Endothelial cell (in vitro differentiated cells): ENCODE results near the gene CTSA. TPM values are rescaled to one million over a fixed set of nuclear protein-coding genes. Genes with fewer than 3 reads are reported as not detected.

Experiments
- DNase-seq: peaks from one replicate; pipeline ENCODE4 v3.0.0; 2021; ENCODE audit warnings: low spot score
- H3K27ac Mint-ChIP-seq: one replicate; pipeline ENCODE4 v1.8.0; 2021; ENCODE audit warnings: mixed read lengths, inconsistent platforms; ENCODE audit not compliant: unreplicated experiment
- H3K27me3 Mint-ChIP-seq: one replicate; pipeline ENCODE4 v1.8.0; 2021; ENCODE audit warnings: mild to moderate bottlenecking, moderate library complexity, mixed read lengths, inconsistent platforms; ENCODE audit not compliant: unreplicated experiment
- H3K36me3 Mint-ChIP-seq: one replicate; pipeline ENCODE4 v1.8.0; 2021; ENCODE audit warnings: mild to moderate bottlenecking, low read depth, mixed read lengths, inconsistent platforms; ENCODE audit not compliant: unreplicated experiment
- H3K4me1 Mint-ChIP-seq: one replicate; pipeline ENCODE4 v1.8.0; 2021; ENCODE audit warnings: mild to moderate bottlenecking, mixed read lengths, inconsistent platforms; ENCODE audit not compliant: unreplicated experiment
- H3K4me3 Mint-ChIP-seq: one replicate; pipeline ENCODE4 v1.8.0; 2021; ENCODE audit warnings: mild to moderate bottlenecking, mixed read lengths, inconsistent platforms; ENCODE audit not compliant: unreplicated experiment
- H3K9me3 Mint-ChIP-seq: one replicate; pipeline ENCODE4 v1.8.0; 2021; ENCODE audit warnings: mixed read lengths, inconsistent platforms; ENCODE audit not compliant: unreplicated experiment
- total RNA-seq: library from RNA; stranded (reverse); fragmentation: NEBNext Ultra II Directional; extraction: Animal tissue kit (Norgen Biotek cat#: 25700); gene quantifications from one replicate; pipeline ENCODE4 v1.2.1, GENCODE V29; 2021; ENCODE audit not compliant: unreplicated experiment
- TF ChIP-seq, protein P1 (sequence below): fragments of 200-600 bp; sonication (generic); IDR thresholded peaks from one replicate; pipeline ENCODE4 v1.5.0; 2021; ENCODE audit warnings: antibody characterized with exemption; ENCODE audit not compliant: unreplicated experiment

Gene CTSA
- total RNA-seq, 1 donor from 2014 or later: 62.7 TPM

- Mint-ChIP-seq H3K4me1 (peaks cover 11% of the 10 kb centered on the region), H3K27ac (peak within 1 kb of the TSS; percentile 30), H3K4me3 (peak within 1 kb of the TSS; percentile 82), H3K9me3 (no peaks in the 10 kb centered on the region), H3K27me3 (peaks cover 10% of the 10 kb centered on the region), H3K36me3 (peaks cover 10% of the 10 kb centered on the region)
- peak; percentile 65 for DNase-seq
- TF ChIP-seq, protein P1, sequence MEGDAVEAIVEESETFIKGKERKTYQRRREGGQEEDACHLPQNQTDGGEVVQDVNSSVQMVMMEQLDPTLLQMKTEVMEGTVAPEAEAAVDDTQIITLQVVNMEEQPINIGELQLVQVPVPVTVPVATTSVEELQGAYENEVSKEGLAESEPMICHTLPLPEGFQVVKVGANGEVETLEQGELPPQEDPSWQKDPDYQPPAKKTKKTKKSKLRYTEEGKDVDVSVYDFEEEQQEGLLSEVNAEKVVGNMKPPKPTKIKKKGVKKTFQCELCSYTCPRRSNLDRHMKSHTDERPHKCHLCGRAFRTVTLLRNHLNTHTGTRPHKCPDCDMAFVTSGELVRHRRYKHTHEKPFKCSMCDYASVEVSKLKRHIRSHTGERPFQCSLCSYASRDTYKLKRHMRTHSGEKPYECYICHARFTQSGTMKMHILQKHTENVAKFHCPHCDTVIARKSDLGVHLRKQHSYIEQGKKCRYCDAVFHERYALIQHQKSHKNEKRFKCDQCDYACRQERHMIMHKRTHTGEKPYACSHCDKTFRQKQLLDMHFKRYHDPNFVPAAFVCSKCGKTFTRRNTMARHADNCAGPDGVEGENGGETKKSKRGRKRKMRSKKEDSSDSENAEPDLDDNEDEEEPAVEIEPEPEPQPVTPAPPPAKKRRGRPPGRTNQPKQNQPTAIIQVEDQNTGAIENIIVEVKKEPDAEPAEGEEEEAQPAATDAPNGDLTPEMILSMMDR: no peak
Observed at GRCh38 chr20:45911486-45912343, 20.6 kb downstream of the CTSA start, which contains the start of gene PLTP. Gene PLTP (minus strand): TSS chr20:45912155. CDS start chr20:45911452, 703 bp downstream.

GRCh38 chr20:45912344-45912682 is 21.2 kb downstream of the CTSA start:
- Mint-ChIP-seq H3K4me1 (peaks cover 11% of the 10 kb centered on the region), H3K27me3 (peaks cover 8% of the 10 kb centered on the region), H3K36me3 (peaks cover 7% of the 10 kb centered on the region), H3K4me3 (peak overlapping the region; percentile 71), H3K27ac (no peak overlapping the region), H3K9me3 (no peaks in the 10 kb centered on the region)
- DNase-seq: no peak
- TF ChIP-seq, protein P1: no peak

DNA sequence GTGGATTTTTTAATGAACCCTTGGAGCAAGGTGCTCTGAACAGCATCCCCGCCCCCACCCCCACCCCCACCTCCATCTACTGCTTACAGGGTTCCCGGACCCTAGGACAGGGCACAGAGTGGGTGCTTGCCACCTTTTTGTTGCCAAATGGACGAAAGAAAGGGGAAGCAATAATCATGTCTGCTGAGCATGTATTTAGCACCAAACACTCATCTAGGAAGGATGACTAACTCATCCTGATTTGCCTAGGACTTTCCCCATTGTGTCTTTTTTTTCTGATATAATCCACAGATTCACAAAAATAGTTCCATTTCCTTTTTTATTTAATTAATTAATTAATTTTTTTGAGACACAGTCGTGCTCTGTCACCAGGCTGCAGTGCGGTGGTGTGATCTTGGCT is 22.0 kb downstream of the CTSA start:
- no peaks in the 10 kb centered on the region for H3K9me3 Mint-ChIP-seq
- DNase-seq: no peak
- TF ChIP-seq, protein P1: no peak
- peaks cover 16% of the 10 kb centered on the region for H3K4me1 Mint-ChIP-seq
- no peak overlapping the region for H3K4me3 Mint-ChIP-seq
- peaks cover 6% of the 10 kb centered on the region for H3K27me3 Mint-ChIP-seq
- H3K27ac Mint-ChIP-seq: no peak overlapping the region
- H3K36me3 Mint-ChIP-seq: peaks cover 3% of the 10 kb centered on the region

DNA sequence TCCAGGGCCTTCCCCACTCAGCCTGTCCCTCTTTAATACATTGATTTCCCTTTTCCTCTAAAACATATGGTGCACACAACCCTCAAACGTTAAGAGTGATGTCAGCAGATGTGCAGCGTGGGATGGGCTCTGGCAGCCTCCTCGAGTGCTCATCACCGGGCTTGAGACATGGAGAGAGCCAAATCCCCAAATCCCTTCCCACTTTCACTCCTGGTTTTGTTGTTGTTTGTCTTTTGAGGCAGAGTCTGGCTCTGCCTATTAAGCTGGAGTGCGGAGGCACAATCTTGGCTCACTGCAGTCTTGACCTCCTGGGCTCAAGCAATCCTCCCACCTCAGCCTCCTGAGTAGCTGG is 26.6 kb downstream of the CTSA start:
- Mint-ChIP-seq H3K27ac (peak overlapping the region; percentile 76), H3K9me3 (no peaks in the 10 kb centered on the region), H3K36me3 (no peaks in the 10 kb centered on the region), H3K4me1 (peaks cover 27% of the 10 kb centered on the region), H3K27me3 (peaks cover 3% of the 10 kb centered on the region), H3K4me3 (no peak overlapping the region)
- TF ChIP-seq, protein P1: no peak
- no peak for DNase-seq

DNA sequence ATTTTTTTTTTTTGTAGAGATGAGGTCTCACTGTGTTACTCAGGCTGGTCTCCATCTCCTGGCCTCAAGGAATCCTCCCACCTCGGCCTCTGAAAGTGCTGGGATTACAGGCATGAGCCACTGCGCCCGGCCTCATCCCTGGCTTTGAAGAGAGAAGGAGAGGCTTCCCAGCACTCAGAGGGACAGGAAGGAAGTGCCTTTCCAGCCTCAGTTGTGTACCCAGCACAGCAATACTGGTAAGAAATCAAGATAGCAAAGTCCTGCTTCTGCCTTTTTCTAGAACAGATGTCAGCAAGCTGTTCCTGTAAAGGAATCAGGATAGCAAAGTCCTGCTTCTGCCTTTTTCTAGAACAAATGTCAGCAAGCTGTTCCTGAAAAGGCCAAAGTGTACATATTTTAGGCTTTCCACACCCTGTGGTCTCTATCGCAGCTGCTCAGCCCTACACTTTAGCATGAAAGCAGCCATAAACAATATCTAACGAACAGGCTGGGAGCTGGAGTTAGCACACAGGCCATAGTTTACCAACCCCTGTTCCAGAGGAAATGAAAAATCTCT is 27.1 kb downstream of the CTSA start:
- DNase-seq: no peak
- H3K27ac Mint-ChIP-seq: no peak overlapping the region

More for the DNA sequence above, 27.1 kb downstream of the CTSA start:
- no peaks in the 10 kb centered on the region for H3K36me3 Mint-ChIP-seq
- H3K4me3 Mint-ChIP-seq: no peak overlapping the region
- H3K9me3 Mint-ChIP-seq: no peaks in the 10 kb centered on the region
- TF ChIP-seq, protein P1: no peak
- peaks cover 27% of the 10 kb centered on the region for H3K4me1 Mint-ChIP-seq
- peaks cover 3% of the 10 kb centered on the region for H3K27me3 Mint-ChIP-seq
